C4-2B (cell line): ENCODE measurements around the gene ST8SIA6.

Experiments used
- ZFX ChIP-seq: fragments of 450-650 bp; IDR thresholded peaks from 2 replicates; pipeline ENCODE4 v1.6.1; 2017
- TF ChIP-seq, protein P1 (sequence below): fragments of 450-650 bp; conservative IDR thresholded peaks from 2 replicates; pipeline ENCODE4 v1.5.1; 2017; ENCODE audit warnings: mild to moderate bottlenecking

DNA sequence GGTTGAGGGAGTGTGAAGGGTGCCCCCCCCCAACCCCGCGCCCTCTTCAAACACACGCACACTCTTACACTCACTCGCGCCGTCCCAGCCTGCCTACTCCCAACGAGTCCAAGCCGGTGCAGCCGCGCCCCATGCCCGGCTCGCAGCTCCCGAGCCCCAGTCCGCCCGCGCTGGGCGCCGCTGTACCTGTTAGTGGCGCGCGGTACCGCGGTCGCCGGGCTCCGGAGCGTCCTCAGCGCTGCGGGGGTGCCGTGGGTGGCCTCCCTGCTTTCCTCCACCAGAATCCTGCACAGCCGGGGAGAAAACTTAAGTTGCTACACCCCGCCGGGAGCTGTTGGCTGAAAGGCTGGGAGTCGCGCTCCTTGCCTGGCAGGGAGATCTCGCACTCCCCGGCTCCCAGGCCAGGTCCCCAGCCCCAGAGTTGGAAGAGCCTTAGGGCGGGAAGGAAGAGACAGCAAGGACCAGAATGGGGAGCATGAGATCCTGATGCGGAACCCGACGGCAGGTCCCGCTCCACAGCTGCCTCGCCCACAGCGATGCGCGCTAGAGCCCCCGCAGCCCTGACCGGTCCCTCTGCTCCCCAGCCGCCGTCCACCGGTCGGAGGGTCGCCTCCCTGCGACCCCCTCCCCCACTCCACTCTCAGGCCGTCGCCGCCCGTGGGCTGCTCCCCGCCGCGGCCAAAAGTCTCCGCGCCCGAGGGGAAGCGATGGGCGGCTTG lies 863 bp downstream of the ST8SIA6 start:
- TF ChIP-seq, protein P1, sequence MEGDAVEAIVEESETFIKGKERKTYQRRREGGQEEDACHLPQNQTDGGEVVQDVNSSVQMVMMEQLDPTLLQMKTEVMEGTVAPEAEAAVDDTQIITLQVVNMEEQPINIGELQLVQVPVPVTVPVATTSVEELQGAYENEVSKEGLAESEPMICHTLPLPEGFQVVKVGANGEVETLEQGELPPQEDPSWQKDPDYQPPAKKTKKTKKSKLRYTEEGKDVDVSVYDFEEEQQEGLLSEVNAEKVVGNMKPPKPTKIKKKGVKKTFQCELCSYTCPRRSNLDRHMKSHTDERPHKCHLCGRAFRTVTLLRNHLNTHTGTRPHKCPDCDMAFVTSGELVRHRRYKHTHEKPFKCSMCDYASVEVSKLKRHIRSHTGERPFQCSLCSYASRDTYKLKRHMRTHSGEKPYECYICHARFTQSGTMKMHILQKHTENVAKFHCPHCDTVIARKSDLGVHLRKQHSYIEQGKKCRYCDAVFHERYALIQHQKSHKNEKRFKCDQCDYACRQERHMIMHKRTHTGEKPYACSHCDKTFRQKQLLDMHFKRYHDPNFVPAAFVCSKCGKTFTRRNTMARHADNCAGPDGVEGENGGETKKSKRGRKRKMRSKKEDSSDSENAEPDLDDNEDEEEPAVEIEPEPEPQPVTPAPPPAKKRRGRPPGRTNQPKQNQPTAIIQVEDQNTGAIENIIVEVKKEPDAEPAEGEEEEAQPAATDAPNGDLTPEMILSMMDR: no peak
- TF ChIP-seq ZFX: no peak
